HCT116 (cell line): ENCODE data around the gene FBXL16. TPM values are rescaled to one million over a fixed set of nuclear protein-coding genes. Genes with fewer than 3 reads are reported as not detected.

ENCODE experiments used
- ATAC-seq: fragments of 200-7000 bp; cut with Tn5 transposase; 2 replicates; pipeline ENCODE4 v1.9.1; 2020; ENCODE audit warnings: mild to moderate bottlenecking, moderate library complexity
- BruUV-seq: library from RNA; stranded (reverse); fragments of 400-500 nt; replicated peaks from 2 replicates; lab custom pipeline; 2021; lab: Mats Ljungman, UMichigan
- CTCF ChIA-PET: fragments of 300-600 bp; sonication (Branson Sonifier 250); formaldehyde crosslinking; loops from one replicate; lab custom pipeline; 2021; ENCODE audit warnings: antibody characterized with exemption; lab: Charles Lee
- POLR2A ChIA-PET: fragments of 300-600, 350-600 bp; sonication (Branson Sonifier 250); formaldehyde crosslinking; loops from one replicate; lab custom pipeline; 2021; ENCODE audit warnings: antibody characterized with exemption; lab: Charles Lee
- RAD21 ChIA-PET, 2 experiments: fragments of 300-600 bp; sonication (Branson Sonifier 250); formaldehyde crosslinking; loops; one replicate each; lab custom pipeline; 2023; ENCODE audit warnings: low total read pairs in 2 of 2; ENCODE audit not compliant: uncharacterized antibody in 2 of 2, unreplicated experiment in 2 of 2, low non-redundant PET in 1 of 2; lab: Charles Lee
- DNase-seq: peaks from one replicate; pipeline ENCODE4 v3.0.0-alpha.2; 2010; ENCODE audit warnings: low read depth, low spot score
- H2AFZ ChIP-seq: fragments of 200-600 bp; shearing (Covaris generic), sonication (generic); 2 replicates; pipeline ENCODE4 v1.6.1; 2017; ENCODE audit warnings: low read depth, mixed run types, mixed read lengths, antibody characterized with exemption, low read length; ENCODE audit not compliant: poor library complexity, severe bottlenecking
- H3K27ac ChIP-seq: 2 replicates; pipeline ENCODE4 v1.5.1; 2012; ENCODE audit warnings: low read depth, low read length
- H3K27me3 ChIP-seq: fragments of 200-600 bp; sonication (generic); 2 replicates; pipeline ENCODE4 v1.6.1; 2016; ENCODE audit warnings: mixed run types, low read length, mixed read lengths; ENCODE audit not compliant: insufficient read depth
- H3K36me3 ChIP-seq, 2 experiments: fragments of 200-500 bp in 1 of 2; fragments of 200-600 bp in 1 of 2; sonication (Bioruptor generic) in 1 of 2; sonication (generic) in 1 of 2; 2 replicates each; pipeline versions ENCODE4 v1.5.1 to v1.6.1; 2014 to 2016; ENCODE audit warnings: low read length in 2 of 2, inconsistent platforms in 1 of 2, mixed read lengths in 1 of 2, mixed run types in 1 of 2; ENCODE audit not compliant: insufficient read depth in 2 of 2, control insufficient read depth in 1 of 2
- H3K4me1 ChIP-seq, 2 experiments: fragments of 200-600 bp in 1 of 2; sonication (generic) in 1 of 2; 2 replicates each; pipeline versions ENCODE4 v1.5.1 to v1.6.1; 2012 to 2017; ENCODE audit warnings: low read length in 2 of 2, inconsistent platforms in 1 of 2, mild to moderate bottlenecking in 1 of 2, mixed read lengths in 1 of 2, mixed run types in 1 of 2, moderate library complexity in 1 of 2; ENCODE audit not compliant: insufficient read depth in 2 of 2, control insufficient read depth in 1 of 2
- H3K4me2 ChIP-seq: fragments of 200-600 bp; sonication (generic); 2 replicates; pipeline ENCODE4 v1.6.1; 2017; ENCODE audit warnings: mixed run types, low read length, mixed read lengths
- H3K4me3 ChIP-seq, 2 experiments: fragments of 200-600 bp in 1 of 2; sonication (generic) in 1 of 2; replicated peaks in 1 of 2; 2 replicates each; pipeline ENCODE4 v1.5.1; 2011 to 2016; ENCODE audit warnings: low read length in 2 of 2, control low read depth in 1 of 2, low read depth in 1 of 2, mild to moderate bottlenecking in 1 of 2, mixed read lengths in 1 of 2, mixed run types in 1 of 2
- H3K79me2 ChIP-seq: fragments of 200-600 bp; sonication (generic); 2 replicates; pipeline ENCODE4 v1.6.1; 2017; ENCODE audit warnings: mild to moderate bottlenecking, mixed run types, low read length, moderate library complexity, mixed read lengths; ENCODE audit not compliant: insufficient read depth
- H3K9ac ChIP-seq: fragments of 200-600 bp; sonication (generic); 2 replicates; pipeline ENCODE4 v1.6.1; 2016; ENCODE audit warnings: low read length, mixed read lengths
- H3K9me2 ChIP-seq: fragments of 200-600 bp; sonication (generic), shearing (Covaris generic); 2 replicates; pipeline ENCODE4 v1.6.1; 2017; ENCODE audit warnings: mixed run types, mild to moderate bottlenecking, moderate library complexity; ENCODE audit not compliant: insufficient read depth
- H3K9me3 ChIP-seq, 2 experiments: fragments of 200-500 bp in 1 of 2; fragments of 200-600 bp in 1 of 2; sonication (Bioruptor generic) in 1 of 2; sonication (generic) in 1 of 2; 2 replicates each; pipeline ENCODE4 v1.6.1; 2014 to 2017; ENCODE audit warnings: low read length in 2 of 2, mixed read lengths in 2 of 2, inconsistent platforms in 1 of 2, low read depth in 1 of 2, mild to moderate bottlenecking in 1 of 2, mixed run types in 1 of 2, moderate library complexity in 1 of 2; ENCODE audit not compliant: control insufficient read depth in 1 of 2, insufficient read depth in 1 of 2
- H4K20me1 ChIP-seq: fragments of 200-600 bp; sonication (generic), shearing (Covaris generic); 2 replicates; pipeline ENCODE4 v1.6.1; 2017; ENCODE audit warnings: mixed run types, mild to moderate bottlenecking, moderate library complexity; ENCODE audit not compliant: insufficient read depth
- CBX3 ChIP-seq: IDR thresholded peaks from 2 replicates; pipeline ENCODE4 v1.6.1; 2012; ENCODE audit warnings: low read depth
- ELF1 ChIP-seq: IDR thresholded peaks from 2 replicates; pipeline ENCODE4 v1.6.1; 2012; ENCODE audit warnings: low read depth, borderline replicate concordance
- EZH2 ChIP-seq: fragments of 200-600 bp; sonication (generic); IDR thresholded peaks from 2 replicates; pipeline ENCODE4 v1.6.1; 2017; ENCODE audit warnings: antibody characterized with exemption, mixed run types
- EZH2phosphoT487 ChIP-seq: fragments of 200-600 bp; IDR thresholded peaks from 2 replicates; pipeline ENCODE4 v1.6.1; 2018; ENCODE audit warnings: antibody characterized with exemption, borderline replicate concordance
- FOSL1 ChIP-seq: IDR thresholded peaks from 2 replicates; pipeline ENCODE4 v1.6.1; 2012; ENCODE audit warnings: low read depth
- JUND ChIP-seq: IDR thresholded peaks from 2 replicates; pipeline ENCODE4 v1.6.1; 2012
- SIN3A ChIP-seq: IDR thresholded peaks from 2 replicates; pipeline ENCODE4 v1.6.1; 2012; ENCODE audit warnings: low read depth
- ZNF274 ChIP-seq: fragments of 200-500 bp; sonication (Bioruptor generic); IDR thresholded peaks from 2 replicates; pipeline ENCODE4 v1.6.1; 2014; ENCODE audit warnings: mild to moderate bottlenecking, low read depth, low read length, inconsistent platforms
- intact Hi-C: fragments of 100-400 bp; cut with micrococcal nuclease; formaldehyde crosslinking; loops from 2 replicates; pipeline ENCODE4 v1.10.0; 2022
- total RNA-seq: library from RNA; stranded (reverse); gene quantifications from one replicate; pipeline ENCODE4 v1.2.1, GENCODE V29; 2021; ENCODE audit not compliant: unreplicated experiment
- TF ChIP-seq, protein P1 (sequence below), 3 experiments: fragments of 200-600 bp in 1 of 3; sonication (generic) in 1 of 3; IDR thresholded peaks in 2 of 3; conservative IDR thresholded peaks in 1 of 3; 2 replicates each; pipeline ENCODE4 v1.5.1; 2012 to 2017; ENCODE audit warnings: low read depth in 2 of 3, low read length in 2 of 3, antibody characterized with exemption in 1 of 3, borderline replicate concordance in 1 of 3, control low read depth in 1 of 3, mild to moderate bottlenecking in 1 of 3, mixed read lengths in 1 of 3, mixed run types in 1 of 3, moderate library complexity in 1 of 3; ENCODE audit not compliant: insufficient read depth in 1 of 3
- TF ChIP-seq, protein P2 (sequence below): IDR thresholded peaks from 2 replicates; pipeline ENCODE4 v1.6.1; 2012; ENCODE audit warnings: low read depth
- TF ChIP-seq, protein P3 (sequence below): IDR thresholded peaks from 2 replicates; pipeline ENCODE4 v1.6.1; 2012

Gene FBXL16
- total RNA-seq, 1 experiment from 2014 or later, result 49.7 TPM

DNA sequence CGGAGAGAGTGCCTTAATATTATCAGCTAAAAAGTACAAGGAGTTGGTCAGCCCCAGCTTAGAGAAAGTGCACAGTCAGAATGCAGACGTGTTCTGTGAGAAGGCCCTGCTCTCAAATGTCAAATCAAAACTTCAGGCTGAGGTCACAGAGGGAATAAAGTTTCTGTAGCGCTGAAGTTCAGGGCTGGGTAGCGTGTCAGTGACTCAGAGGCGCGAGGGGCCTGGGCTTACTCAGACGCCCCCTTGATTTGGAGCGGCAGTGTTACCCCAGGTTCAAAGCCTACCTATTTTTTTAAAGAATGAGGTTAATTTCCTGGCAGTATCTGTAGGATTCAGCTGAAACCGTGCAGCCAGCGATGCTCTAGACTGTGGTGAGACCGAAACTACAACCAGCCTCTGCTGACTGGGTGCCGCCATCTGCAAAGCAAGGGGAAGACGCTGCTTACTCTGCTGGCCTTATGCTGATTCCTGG, 30.4 kb upstream of the FBXL16 start:
- Histone ChIP-seq H2AFZ (no peak overlapping the region), H3K4me1 (peaks cover 5 to 9% of the 10 kb centered on the region in 2 experiments), H3K36me3 (peaks cover 6 to 18% of the 10 kb centered on the region in 2 experiments), H3K27ac (no peak overlapping the region), H3K79me2 (peaks cover 12% of the 10 kb centered on the region; the same call in 1 of the 2 replicates), H3K4me3 (no peak overlapping the region), H3K9ac (no peak overlapping the region), H3K9me3 (no peaks in the 10 kb centered on the region), H3K27me3 (no peaks in the 10 kb centered on the region), H4K20me1 (no peaks in the 10 kb centered on the region), H3K9me2 (no peaks in the 10 kb centered on the region), H3K4me2 (no peak overlapping the region)
- intact Hi-C loops, result no loop called here
- TF ChIP-seq FOSL1, result no peak
- no peak for TF ChIP-seq ELF1
- TF ChIP-seq ZNF274, result no peak
- DNase-seq (no peak), ATAC-seq (no peak)
- no TSS peak for BruUV-seq
- ChIA-PET POLR2A (no interaction called here), CTCF (no interaction called here), RAD21 (no interaction called here)

DNA sequence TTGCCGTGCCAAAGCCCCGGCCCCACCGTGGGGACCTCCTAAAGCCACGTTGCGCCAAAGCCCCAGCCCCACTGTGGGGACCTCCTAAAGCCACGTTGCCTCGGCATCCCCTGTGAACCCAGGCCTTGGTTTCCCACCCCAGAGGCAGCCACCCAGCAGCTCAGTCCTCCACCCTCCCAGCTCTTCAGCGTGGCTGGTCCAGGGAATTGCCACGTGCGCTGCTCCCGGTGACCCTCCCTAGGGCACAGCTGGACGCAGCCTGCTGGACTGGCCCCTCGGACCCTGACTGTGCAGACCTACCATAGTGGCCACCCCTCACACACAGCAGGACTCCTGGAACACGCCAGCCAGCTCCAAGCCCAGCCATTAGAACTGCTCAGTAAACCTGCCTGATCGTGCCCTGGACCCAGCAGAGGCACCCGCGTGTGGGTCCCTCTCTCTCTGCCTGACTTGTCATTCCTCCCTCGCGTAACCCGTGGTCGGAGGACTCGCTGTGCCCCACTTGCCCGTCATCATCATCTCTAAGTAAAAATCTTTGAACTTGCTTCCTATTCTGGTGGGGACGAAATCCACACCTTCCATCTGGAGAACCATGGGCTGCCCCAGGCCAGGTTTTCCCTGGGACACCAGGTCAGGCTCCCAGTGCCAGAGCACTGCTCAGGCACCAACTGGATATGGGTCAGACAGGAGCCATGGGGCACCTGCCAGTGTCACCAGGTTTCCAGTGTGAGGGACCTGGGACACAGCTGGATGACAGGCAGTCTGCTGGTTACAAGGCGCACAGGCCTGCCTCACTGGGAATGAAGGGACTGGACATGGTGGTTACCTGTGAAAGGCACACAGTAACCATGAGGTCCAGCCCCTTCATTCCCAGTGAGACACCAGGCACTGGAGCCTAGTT, 29.6 kb upstream of the FBXL16 start:
- Histone ChIP-seq H3K36me3 (peaks cover 6 to 18% of the 10 kb centered on the region in 2 experiments), H3K9me2 (no peaks in the 10 kb centered on the region), H3K4me3 (no peak overlapping the region), H3K27me3 (no peaks in the 10 kb centered on the region), H3K27ac (no peak overlapping the region; the same call in 1 of the 2 replicates), H3K4me2 (no peak overlapping the region), H3K9ac (no peak overlapping the region), H2AFZ (no peak overlapping the region), H3K9me3 (no peaks in the 10 kb centered on the region), H4K20me1 (no peaks in the 10 kb centered on the region), H3K4me1 (peaks cover 5 to 9% of the 10 kb centered on the region in 2 experiments), H3K79me2 (peaks cover 8% of the 10 kb centered on the region; the same call in 1 of the 2 replicates)
- CTCF ChIA-PET, result no interaction called here
- POLR2A ChIA-PET, result no interaction called here
- intact Hi-C loops, result no loop called here
- BruUV-seq, result no TSS peak
- DNase-seq (no peak), ATAC-seq (no peak)
- RAD21 ChIA-PET, result no interaction called here
- no peak for TF ChIP-seq SIN3A
- TF ChIP-seq, protein P1, sequence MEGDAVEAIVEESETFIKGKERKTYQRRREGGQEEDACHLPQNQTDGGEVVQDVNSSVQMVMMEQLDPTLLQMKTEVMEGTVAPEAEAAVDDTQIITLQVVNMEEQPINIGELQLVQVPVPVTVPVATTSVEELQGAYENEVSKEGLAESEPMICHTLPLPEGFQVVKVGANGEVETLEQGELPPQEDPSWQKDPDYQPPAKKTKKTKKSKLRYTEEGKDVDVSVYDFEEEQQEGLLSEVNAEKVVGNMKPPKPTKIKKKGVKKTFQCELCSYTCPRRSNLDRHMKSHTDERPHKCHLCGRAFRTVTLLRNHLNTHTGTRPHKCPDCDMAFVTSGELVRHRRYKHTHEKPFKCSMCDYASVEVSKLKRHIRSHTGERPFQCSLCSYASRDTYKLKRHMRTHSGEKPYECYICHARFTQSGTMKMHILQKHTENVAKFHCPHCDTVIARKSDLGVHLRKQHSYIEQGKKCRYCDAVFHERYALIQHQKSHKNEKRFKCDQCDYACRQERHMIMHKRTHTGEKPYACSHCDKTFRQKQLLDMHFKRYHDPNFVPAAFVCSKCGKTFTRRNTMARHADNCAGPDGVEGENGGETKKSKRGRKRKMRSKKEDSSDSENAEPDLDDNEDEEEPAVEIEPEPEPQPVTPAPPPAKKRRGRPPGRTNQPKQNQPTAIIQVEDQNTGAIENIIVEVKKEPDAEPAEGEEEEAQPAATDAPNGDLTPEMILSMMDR (IDR thresholded peaks at IDR 0.05 in 2 of 3, conservative IDR thresholded peaks at IDR 0.05 in 1 of 3; ENCODE audit: borderline replicate concordance in 1 of 3, insufficient read depth in 1 of 3, low read depth in 2 of 3, low read length in 2 of 3), result no peak
- TF ChIP-seq, protein P2, sequence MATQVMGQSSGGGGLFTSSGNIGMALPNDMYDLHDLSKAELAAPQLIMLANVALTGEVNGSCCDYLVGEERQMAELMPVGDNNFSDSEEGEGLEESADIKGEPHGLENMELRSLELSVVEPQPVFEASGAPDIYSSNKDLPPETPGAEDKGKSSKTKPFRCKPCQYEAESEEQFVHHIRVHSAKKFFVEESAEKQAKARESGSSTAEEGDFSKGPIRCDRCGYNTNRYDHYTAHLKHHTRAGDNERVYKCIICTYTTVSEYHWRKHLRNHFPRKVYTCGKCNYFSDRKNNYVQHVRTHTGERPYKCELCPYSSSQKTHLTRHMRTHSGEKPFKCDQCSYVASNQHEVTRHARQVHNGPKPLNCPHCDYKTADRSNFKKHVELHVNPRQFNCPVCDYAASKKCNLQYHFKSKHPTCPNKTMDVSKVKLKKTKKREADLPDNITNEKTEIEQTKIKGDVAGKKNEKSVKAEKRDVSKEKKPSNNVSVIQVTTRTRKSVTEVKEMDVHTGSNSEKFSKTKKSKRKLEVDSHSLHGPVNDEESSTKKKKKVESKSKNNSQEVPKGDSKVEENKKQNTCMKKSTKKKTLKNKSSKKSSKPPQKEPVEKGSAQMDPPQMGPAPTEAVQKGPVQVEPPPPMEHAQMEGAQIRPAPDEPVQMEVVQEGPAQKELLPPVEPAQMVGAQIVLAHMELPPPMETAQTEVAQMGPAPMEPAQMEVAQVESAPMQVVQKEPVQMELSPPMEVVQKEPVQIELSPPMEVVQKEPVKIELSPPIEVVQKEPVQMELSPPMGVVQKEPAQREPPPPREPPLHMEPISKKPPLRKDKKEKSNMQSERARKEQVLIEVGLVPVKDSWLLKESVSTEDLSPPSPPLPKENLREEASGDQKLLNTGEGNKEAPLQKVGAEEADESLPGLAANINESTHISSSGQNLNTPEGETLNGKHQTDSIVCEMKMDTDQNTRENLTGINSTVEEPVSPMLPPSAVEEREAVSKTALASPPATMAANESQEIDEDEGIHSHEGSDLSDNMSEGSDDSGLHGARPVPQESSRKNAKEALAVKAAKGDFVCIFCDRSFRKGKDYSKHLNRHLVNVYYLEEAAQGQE, result no peak
- TF ChIP-seq, protein P3, sequence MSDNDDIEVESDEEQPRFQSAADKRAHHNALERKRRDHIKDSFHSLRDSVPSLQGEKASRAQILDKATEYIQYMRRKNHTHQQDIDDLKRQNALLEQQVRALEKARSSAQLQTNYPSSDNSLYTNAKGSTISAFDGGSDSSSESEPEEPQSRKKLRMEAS, result no peak
- no peak for TF ChIP-seq EZH2phosphoT487
- TF ChIP-seq EZH2, result no peak
- TF ChIP-seq CBX3, result no peak
- TF ChIP-seq JUND, result no peak
